Fibroblast of lung (primary cell): ENCODE data around the gene UBE2J2. TPM values are rescaled to one million over a fixed set of nuclear protein-coding genes. Genes with fewer than 3 reads are reported as not detected.

Experiments
- DNase-seq, 2 donors: peaks; one replicate each; pipeline versions ENCODE4 v3.0.0 to v3.0.0-alpha.2; 2010; ENCODE audit warnings: low read depth in 2 of 2
- H2AFZ ChIP-seq: 2 replicates; pipeline ENCODE4 v1.5.1; 2012; ENCODE audit warnings: low read length, control low read depth, inconsistent platforms
- H3K27ac ChIP-seq: 2 replicates; pipeline ENCODE4 v1.5.1; 2011; ENCODE audit warnings: low read length, control low read depth; ENCODE audit not compliant: insufficient read depth
- H3K27me3 ChIP-seq: 2 replicates; pipeline ENCODE4 v1.5.1; 2011; ENCODE audit warnings: mild to moderate bottlenecking, low read length; ENCODE audit not compliant: control insufficient read depth, insufficient read depth
- H3K36me3 ChIP-seq: 2 replicates; pipeline ENCODE4 v1.5.1; 2011; ENCODE audit warnings: low read length; ENCODE audit not compliant: control insufficient read depth, insufficient read depth
- H3K4me1 ChIP-seq: 2 replicates; pipeline ENCODE4 v1.5.1; 2011; ENCODE audit warnings: low read length; ENCODE audit not compliant: control insufficient read depth, insufficient read depth; ENCODE audit errors: extremely low read depth
- H3K4me2 ChIP-seq: 2 replicates; pipeline ENCODE4 v1.5.1; 2011; ENCODE audit warnings: low read length, control low read depth; ENCODE audit not compliant: insufficient read depth; ENCODE audit errors: extremely low read depth
- H3K4me3 ChIP-seq, 4 experiments: fragments of 200-600 bp in 1 of 4; sonication (generic) in 1 of 4; replicated peaks in 1 of 4; 2 replicates each; pipeline ENCODE4 v1.5.1; 2011 to 2016; ENCODE audit warnings: low read length in 4 of 4, low read depth in 3 of 4, mild to moderate bottlenecking in 3 of 4, control low read depth in 2 of 4, inconsistent platforms in 1 of 4, mixed read lengths in 1 of 4; ENCODE audit not compliant: insufficient read depth in 1 of 4; ENCODE audit errors: control extremely low read depth in 1 of 4
- H3K79me2 ChIP-seq: 2 replicates; pipeline ENCODE4 v1.5.1; 2012; ENCODE audit warnings: mild to moderate bottlenecking, low read length, inconsistent platforms; ENCODE audit not compliant: control insufficient read depth, insufficient read depth
- H3K9ac ChIP-seq: 2 replicates; pipeline ENCODE4 v1.5.1; 2011; ENCODE audit warnings: mild to moderate bottlenecking, low read length, control low read depth; ENCODE audit not compliant: insufficient read depth
- H3K9me3 ChIP-seq: 2 replicates; pipeline ENCODE4 v1.5.1; 2012; ENCODE audit warnings: low read depth, low read length; ENCODE audit not compliant: control insufficient read depth, insufficient read depth
- H4K20me1 ChIP-seq: 2 replicates; pipeline ENCODE4 v1.5.1; 2011; ENCODE audit warnings: low read length; ENCODE audit not compliant: control insufficient read depth, insufficient read depth; ENCODE audit errors: extremely low read depth
- CTCF ChIP-seq, 2 donors: IDR thresholded peaks in 1 of 2; conservative IDR thresholded peaks in 1 of 2; 1 replicate in 1 of 2; 2 replicates in 1 of 2; pipeline ENCODE4 v1.5.1; 2011 to 2012; ENCODE audit warnings: low read length in 2 of 2, control low read depth in 1 of 2, inconsistent platforms in 1 of 2, low read depth in 1 of 2, mild to moderate bottlenecking in 1 of 2
- EZH2 ChIP-seq: IDR thresholded peaks from 2 replicates; pipeline ENCODE4 v1.5.1; 2012; ENCODE audit warnings: low read length, control low read depth, mild to moderate bottlenecking; ENCODE audit errors: missing control alignments
- polyA plus RNA-seq, 2 donors: library from polyadenylated mRNA; depleted of rRNA in 1 of 2; stranded (reverse) in 1 of 2; unstranded in 1 of 2; fragments of >200 nt; gene quantifications; 2 replicates each; pipeline ENCODE4 v1.2.1, GENCODE V29; 2011 to 2012; ENCODE audit warnings: missing spikeins in 1 of 2
- total RNA-seq: library from RNA; depleted of rRNA; stranded (reverse); fragments of >200 nt; gene quantifications from 2 replicates; pipeline ENCODE4 v1.2.1, GENCODE V29; 2014

UBE2J2 gene
- total and polyA plus RNA-seq, 2 donors (not counting 1 experiment from before 2014, with no cell fraction given), result 32.3 to 47.2 TPM

GRCh38 chr1:1213345-1214265 lies 60.0 kb downstream of the UBE2J2 start, which contains the start of gene TNFRSF4:
Gene TNFRSF4 (minus strand): TSS chr1:1214153. CDS start chr1:1214127, 26 bp downstream.
- Histone ChIP-seq H3K9ac (no peak within 1 kb of the TSS), H2AFZ (no peak within 1 kb of the TSS), H3K4me3 (no peak within 1 kb of the TSS), H3K27ac (no peak within 1 kb of the TSS), H3K79me2 (no peaks in the 10 kb centered on the region), H3K27me3 (no peaks in the 10 kb centered on the region), H3K36me3 (peaks cover 19% of the 10 kb centered on the region), H3K9me3 (no peaks in the 10 kb centered on the region), H3K4me2 (no peak within 1 kb of the TSS), H4K20me1 (no peaks in the 10 kb centered on the region), H3K4me1 (peaks cover 3% of the 10 kb centered on the region)
- TF ChIP-seq CTCF (conservative IDR thresholded peaks at IDR 0.05 in 1 of 2, IDR thresholded peaks at IDR 0.05 in 1 of 2; ENCODE audit: low read depth in 1 of 2, low read length in 2 of 2) (no peak), EZH2 (no peak)
- DNase-seq, result no peak

GRCh38 chr1:1212780-1213344 lies 60.8 kb downstream of the UBE2J2 start:
- Histone ChIP-seq H3K27ac (no peak overlapping the region), H2AFZ (no peak overlapping the region), H3K9ac (no peak overlapping the region), H3K4me3 (no peak overlapping the region), H3K79me2 (no peaks in the 10 kb centered on the region), H3K27me3 (no peaks in the 10 kb centered on the region), H4K20me1 (no peaks in the 10 kb centered on the region), H3K36me3 (peaks cover 11% of the 10 kb centered on the region), H3K9me3 (no peaks in the 10 kb centered on the region), H3K4me2 (no peak overlapping the region), H3K4me1 (peaks cover 6% of the 10 kb centered on the region)
- no peak for DNase-seq
- TF ChIP-seq EZH2, result no peak
- no peak for TF ChIP-seq CTCF (conservative IDR thresholded peaks at IDR 0.05 in 1 of 2, IDR thresholded peaks at IDR 0.05 in 1 of 2; ENCODE audit: low read depth in 1 of 2, low read length in 2 of 2)
